ENCODE measurements around the gene SNX33. TPM values are rescaled to one million over a fixed set of nuclear protein-coding genes. Genes with fewer than 3 reads are reported as not detected.
A peak's percentile ranks its signal among the peaks of the same experiment; 100 is the strongest.
"Not testable (repeated sequence)": the region's sequence is repeated elsewhere in the genome, so short reads cannot be mapped to it uniquely, and the experiment has no call there.

The SNX33 gene
- total RNA-seq, 4 donors from 2014 or later, result 20.3 to 36.4 (median 25.9) TPM

DNA sequence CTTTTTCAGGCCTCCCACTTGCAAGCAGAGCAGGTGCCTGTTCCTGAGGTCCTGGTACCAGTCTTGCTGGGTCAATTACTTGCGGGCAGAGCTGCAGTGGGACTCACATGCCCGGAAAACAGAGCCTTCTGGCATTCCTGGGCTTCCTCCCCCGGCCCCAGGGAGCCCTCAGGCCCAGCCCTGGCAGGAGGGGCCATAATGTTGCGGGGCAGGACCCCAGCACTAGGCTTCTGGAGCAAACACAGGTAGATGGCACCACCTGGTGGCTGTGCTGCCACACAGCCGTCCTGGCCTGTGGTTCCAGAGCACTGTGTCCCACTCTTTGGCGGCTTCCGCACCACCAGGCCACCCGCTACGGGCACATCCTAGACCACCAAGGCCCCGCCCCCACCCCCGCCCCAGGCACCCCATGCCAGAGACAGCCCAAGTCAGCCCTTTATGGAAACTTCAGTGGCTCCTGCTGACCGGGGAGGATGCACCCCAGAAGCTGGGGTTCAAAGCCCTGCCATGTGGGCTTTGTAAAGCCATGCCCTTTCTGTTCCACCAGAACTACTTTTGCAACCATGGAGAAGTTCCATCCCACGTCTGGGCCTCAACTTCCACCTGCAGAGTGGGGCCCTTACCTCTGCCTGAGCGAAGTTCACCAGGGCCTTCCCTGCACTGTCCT, 36.1 kb downstream of the SNX33 start:
- peaks cover 0 to 18% (median 0%) of the 10 kb centered on the region in 4 donors for H3K27me3 ChIP-seq
- peaks cover 0 to 18% (median 0%) of the 10 kb centered on the region in 3 donors for H3K36me3 ChIP-seq
- intact Hi-C loops (cut with DNase I); H3K9me3 ChIP-seq; DNase-seq; H3K4me3 ChIP-seq: not testable (repeated sequence)
- 30 to 50% methylated on average over 2 to 6 of the region's 14 CpGs for WGBS, 2 donors
- peaks cover 0 to 24% (median 8%) of the 10 kb centered on the region in 3 donors for H3K4me1 ChIP-seq
- TF ChIP-seq, protein P1, sequence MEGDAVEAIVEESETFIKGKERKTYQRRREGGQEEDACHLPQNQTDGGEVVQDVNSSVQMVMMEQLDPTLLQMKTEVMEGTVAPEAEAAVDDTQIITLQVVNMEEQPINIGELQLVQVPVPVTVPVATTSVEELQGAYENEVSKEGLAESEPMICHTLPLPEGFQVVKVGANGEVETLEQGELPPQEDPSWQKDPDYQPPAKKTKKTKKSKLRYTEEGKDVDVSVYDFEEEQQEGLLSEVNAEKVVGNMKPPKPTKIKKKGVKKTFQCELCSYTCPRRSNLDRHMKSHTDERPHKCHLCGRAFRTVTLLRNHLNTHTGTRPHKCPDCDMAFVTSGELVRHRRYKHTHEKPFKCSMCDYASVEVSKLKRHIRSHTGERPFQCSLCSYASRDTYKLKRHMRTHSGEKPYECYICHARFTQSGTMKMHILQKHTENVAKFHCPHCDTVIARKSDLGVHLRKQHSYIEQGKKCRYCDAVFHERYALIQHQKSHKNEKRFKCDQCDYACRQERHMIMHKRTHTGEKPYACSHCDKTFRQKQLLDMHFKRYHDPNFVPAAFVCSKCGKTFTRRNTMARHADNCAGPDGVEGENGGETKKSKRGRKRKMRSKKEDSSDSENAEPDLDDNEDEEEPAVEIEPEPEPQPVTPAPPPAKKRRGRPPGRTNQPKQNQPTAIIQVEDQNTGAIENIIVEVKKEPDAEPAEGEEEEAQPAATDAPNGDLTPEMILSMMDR (IDR thresholded peaks at IDR 0.05), result peak; percentile 65 to 86 (median 76)
- H3K27ac ChIP-seq, result peak overlapping the region in 1 of 4 donors; percentile 9

DNA sequence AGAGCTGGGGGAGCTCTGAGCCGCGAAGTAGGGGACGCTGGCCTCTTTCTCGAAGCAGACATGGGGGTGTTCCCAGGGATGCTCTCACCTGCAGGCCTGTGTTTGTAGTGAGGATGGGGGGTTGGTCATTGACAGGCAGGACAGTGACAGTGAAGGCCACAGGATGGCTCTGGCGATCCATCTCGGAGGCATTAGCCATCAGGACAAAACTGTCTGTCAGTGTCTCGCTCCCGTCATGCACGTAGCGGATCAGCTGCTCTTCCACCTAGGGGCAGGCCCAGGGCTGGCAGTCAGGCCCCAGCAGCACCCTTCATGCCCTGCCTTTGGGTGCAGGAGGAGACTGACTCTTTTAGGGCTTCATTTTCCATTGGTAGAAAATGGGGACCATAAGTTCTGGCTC, 36.9 kb downstream of the SNX33 start:
- peaks cover 0 to 25% (median 0%) of the 10 kb centered on the region in 4 donors for H3K27me3 ChIP-seq
- no peak overlapping the region for H3K27ac ChIP-seq
- H3K4me3 ChIP-seq, result no peak overlapping the region
- 84 to 91% methylated on average over 4 of the region's 10 CpGs for WGBS, 2 donors
- no peak for DNase-seq
- H3K36me3 ChIP-seq, result peaks cover 0 to 19% (median 0%) of the 10 kb centered on the region in 3 donors
- peaks cover 0 to 24% (median 8%) of the 10 kb centered on the region in 3 donors for H3K4me1 ChIP-seq
- H3K9me3 ChIP-seq, result no peaks in the 10 kb centered on the region
- intact Hi-C loops (cut with DNase I), result no loop called here
- TF ChIP-seq POLR2A (IDR thresholded peaks at IDR 0.05), result no peak
- TF ChIP-seq, protein P1 (IDR thresholded peaks at IDR 0.05), result no peak

DNA sequence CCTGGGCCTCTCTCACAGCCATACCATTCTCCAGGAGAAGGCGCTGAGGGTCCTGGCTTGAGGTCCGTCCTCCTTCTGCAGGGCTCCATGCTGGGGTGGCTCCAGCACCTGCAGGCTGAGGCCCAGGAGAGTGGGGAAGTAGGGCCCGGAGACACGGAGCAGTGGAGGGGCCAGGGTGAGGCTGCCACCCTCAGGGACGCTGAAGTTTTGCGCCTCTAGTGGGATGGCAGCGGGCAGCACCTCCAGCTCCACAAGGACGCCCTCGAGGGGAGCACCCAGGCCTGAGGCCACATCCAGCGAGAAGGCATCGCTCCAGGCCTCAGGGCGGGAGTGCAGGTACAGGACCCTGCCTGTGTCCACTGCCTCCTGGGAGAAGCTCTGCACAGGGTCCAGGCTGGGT, 37.5 kb downstream of the SNX33 start:
- no peaks in the 10 kb centered on the region for H3K9me3 ChIP-seq
- no peak overlapping the region for H3K4me3 ChIP-seq
- no peak overlapping the region for H3K27ac ChIP-seq
- 40% methylated on average over 1 of the region's 12 CpGs; no CpG with 5 or more reads in 1 of the 2 donors for WGBS, 2 donors
- TF ChIP-seq, protein P1 (IDR thresholded peaks at IDR 0.05), result no peak
- TF ChIP-seq POLR2A (IDR thresholded peaks at IDR 0.05), result no peak
- peaks cover 0 to 19% (median 0%) of the 10 kb centered on the region in 3 donors for H3K36me3 ChIP-seq
- intact Hi-C loops (cut with DNase I), result no loop called here
- peaks cover 0 to 24% (median 8%) of the 10 kb centered on the region in 3 donors for H3K4me1 ChIP-seq
- peaks cover 0 to 30% (median 0%) of the 10 kb centered on the region in 4 donors for H3K27me3 ChIP-seq
- DNase-seq, result no peak

DNA sequence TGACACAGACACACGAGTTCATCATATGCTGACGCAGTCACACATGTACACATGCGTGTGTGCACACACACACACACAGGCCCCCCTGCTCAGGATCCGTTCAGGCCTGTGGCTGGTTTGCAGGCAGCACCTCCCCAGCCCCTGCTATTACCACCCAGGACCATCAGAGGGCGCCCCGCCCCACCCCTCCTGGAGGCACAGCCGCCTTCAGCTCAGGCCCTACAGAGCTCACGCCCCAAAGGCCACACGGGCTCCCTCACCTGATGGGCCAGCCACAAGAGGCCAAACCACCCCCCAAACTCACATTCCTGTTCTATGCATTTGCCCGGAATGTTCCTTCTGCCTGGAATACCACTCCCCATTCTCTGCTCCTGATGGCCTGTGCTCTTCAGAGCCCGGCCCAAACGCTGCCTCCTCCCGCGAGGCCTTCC, 38.5 kb downstream of the SNX33 start:
- DNase-seq; intact Hi-C loops (cut with DNase I): not testable (repeated sequence)
- TF ChIP-seq, protein P1 (IDR thresholded peaks at IDR 0.05), result peak; percentile 79 to 89 (median 85)

DNA sequence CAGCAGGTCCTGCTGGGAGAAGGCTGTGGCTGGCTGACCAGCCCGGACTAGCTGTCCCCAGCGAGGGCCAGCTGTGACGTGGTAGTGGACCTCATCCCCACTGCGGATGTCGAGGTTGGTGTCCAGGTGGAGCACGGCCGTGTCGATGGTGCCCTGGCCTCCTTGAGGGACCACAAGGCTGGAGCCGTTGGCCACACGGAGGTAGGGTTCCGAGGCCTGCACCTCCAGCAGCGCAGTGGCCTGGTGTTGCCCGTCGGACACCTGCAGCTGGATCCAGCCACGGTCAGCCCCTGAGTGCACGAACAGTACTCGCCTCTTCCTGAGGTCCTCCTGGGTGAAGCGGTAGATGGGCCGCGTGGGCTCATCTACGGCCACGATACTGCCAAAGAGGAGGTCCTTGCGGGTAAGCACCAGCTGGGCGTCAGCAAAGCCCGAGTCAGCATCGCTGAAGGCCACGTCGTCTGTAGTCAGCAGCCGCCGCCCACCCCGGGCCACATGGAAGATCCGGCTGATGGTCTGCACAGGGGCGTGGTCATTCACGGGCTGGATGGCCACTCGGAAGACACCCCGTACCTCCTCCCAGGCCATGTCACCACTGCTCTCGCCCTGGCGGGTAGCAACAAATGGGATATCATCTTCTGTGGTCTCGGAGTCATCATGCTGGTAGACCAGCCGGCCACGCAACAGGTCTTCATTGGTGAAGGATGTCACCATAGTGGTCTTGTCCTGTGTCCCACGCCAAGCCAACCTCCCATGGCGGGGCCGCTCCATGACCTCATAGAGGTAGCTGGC, 40.0 kb downstream of the SNX33 start:
- 60 to 100% methylated on average over 1 to 4 of the region's 44 CpGs for WGBS, 2 donors
- Histone ChIP-seq H3K27ac (no peak overlapping the region), H3K4me3 (no peak overlapping the region)

More for the DNA sequence above, 38.5 kb downstream of the SNX33 start:
- 0 to 13% methylated on average over 4 of the region's 14 CpGs for WGBS, 2 donors
- peaks cover 0 to 24% (median 8%) of the 10 kb centered on the region in 3 donors for H3K4me1 ChIP-seq
- H3K27me3 ChIP-seq, result peaks cover 0 to 41% (median 0%) of the 10 kb centered on the region in 4 donors
- not testable (repeated sequence) for H3K4me3 ChIP-seq, H3K27ac ChIP-seq, H3K9me3 ChIP-seq
- H3K36me3 ChIP-seq, result peaks cover 0 to 19% (median 0%) of the 10 kb centered on the region in 3 donors

More for the DNA sequence above, 40.0 kb downstream of the SNX33 start:
- Histone ChIP-seq H3K36me3 (peaks cover 0 to 19% (median 0%) of the 10 kb centered on the region in 3 donors), H3K27me3 (peaks cover 0 to 54% (median 0%) of the 10 kb centered on the region in 4 donors), H3K4me1 (peaks cover 0 to 27% (median 8%) of the 10 kb centered on the region in 3 donors), H3K9me3 (no peaks in the 10 kb centered on the region)
- no peak for DNase-seq
- TF ChIP-seq POLR2A (IDR thresholded peaks at IDR 0.05), result no peak
- TF ChIP-seq, protein P1 (IDR thresholded peaks at IDR 0.05), result no peak
- intact Hi-C loops (cut with DNase I), result no loop called here
